Hypothalamus (tissue), 51 donors: ENCODE results near the gene ADRA2A.

ENCODE experiments used
- DNase-seq, 51 donors: peaks; one replicate each; lab custom pipeline; 2025; lab: John Stamatoyannopoulos, UW

Gene ADRA2A

DNA sequence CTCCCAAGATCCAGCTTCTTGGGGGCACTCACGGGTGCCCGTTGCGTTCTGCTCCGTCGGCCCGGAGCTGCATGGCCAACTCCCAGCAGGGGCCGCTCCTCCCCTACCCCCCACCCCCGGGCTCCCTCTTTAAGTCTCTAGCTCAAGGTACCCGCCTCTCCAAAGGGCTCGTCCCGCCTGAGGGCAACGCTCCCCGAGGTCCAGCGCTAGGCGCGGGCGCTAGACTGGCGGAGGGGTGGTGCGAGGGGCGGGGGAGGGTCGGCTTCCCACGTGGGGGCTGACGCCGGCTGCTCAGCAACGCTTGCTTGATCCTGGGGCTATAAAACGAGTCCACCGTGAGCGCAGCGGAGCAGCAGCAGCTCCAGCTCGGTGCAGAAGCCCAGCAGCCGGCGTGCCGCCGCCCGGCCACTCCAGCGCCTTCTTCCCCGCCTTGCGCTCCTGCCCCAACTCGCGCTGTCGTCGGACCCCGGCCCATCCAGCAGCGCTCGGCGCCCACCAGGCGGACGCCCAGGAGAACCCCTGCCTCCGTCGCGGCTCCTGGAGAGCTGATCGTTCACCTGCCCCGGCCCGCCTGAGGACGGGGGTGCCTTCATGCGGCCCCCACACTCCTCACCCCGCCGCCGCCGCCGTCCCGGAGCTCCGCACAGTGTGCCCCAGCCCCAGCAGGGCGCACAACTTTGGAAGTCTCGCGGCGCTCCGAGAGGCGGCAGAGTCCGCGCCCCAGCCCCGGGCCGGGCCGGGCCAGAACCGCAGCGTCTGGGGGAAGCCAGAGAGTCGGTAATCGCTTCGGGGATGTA, at the start of gene ADRA2A:
TSS of gene ADRA2A (plus strand) at position 348 of the 797 bp plus-strand sequence. CDS start 968 bp downstream, outside the sequence.
- peak in 28 of 51 donors; percentile 5 to 69 (median 36) for DNase-seq

DNA sequence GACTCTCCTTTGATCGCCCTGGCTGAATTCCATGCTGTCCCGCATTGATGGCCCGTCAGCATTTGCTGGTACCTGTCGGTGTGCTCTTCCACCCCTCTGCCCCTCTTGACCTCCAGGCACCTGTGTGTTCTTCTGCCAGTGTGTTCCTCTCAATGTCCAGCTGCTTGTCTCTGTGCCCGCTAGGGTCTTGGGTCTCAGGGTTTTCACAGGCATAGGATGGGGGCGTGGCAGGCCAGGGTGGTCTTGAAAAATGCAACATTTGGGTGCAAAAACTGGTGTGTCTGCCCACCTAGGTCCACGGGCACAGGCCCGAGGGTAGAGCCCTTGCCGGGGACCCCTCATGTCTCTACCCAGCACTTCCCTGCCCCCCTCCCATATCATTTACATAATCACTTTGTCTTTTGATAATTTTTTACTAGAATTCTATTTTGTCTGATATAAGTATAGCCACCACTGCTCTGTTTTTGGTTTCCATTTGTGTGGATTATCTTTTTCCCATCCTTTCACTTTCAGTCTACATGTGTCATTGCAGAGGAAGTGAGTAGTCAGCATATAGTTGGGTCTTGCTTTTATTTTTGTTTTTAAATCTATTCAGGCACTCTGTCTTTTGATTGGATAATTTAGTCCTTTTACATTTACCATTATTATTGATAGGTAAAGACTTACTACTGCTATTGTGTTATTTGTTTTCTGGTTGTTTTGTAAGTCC, 46.6 kb upstream of the ADRA2A start:
- no peak for DNase-seq

DNA sequence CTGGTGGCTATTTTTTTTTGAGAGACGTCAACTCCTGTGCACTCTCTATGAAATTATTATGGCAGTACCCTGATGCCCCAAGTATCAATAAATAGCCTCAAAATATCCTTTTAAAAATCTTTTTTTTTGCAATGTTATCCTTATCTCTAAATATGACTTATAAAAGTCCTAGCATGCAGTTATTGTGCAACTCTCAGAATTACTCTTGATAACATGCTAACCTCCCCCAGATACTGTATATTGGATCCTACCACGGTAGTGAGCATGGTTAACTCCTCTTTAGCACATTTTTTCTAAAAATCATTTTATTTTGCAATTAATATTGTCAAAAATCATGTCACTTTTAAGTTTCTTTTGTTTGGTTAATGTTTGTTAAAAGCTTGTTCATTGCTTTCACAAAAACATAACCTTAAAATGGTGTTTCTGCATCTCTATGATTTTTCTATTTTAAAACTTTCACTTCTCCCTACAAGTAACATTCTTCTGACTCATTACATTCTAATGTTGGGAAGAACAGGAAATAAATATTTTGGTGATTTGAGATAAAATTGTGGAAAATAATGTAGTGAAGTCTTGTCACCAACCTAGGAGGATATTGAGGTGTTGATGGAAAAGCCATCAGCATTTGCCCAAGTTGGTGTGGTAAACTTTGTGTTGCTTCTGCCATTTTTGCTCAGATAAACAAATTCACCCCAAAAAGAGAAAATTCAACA, 42.1 kb upstream of the ADRA2A start:
- no peak for DNase-seq

DNA sequence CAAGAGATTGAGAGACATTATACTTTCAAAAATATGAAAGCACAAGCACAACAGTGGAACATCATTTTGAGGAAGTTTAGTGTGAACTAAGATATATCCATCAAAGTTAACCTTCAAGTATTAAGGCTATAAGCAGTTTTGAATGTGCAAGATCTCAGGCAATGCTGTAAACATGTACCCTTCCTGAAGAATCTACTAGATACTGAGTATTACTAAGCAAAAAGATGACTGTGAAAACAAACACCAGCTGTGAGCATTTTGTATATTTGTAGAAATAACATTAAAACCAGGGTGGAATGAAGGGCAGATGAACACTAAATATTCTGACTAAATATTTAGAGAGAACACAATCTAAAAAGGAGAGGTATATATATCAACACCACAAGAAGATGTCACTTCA, 41.3 kb upstream of the ADRA2A start:
- no peak for DNase-seq

DNA sequence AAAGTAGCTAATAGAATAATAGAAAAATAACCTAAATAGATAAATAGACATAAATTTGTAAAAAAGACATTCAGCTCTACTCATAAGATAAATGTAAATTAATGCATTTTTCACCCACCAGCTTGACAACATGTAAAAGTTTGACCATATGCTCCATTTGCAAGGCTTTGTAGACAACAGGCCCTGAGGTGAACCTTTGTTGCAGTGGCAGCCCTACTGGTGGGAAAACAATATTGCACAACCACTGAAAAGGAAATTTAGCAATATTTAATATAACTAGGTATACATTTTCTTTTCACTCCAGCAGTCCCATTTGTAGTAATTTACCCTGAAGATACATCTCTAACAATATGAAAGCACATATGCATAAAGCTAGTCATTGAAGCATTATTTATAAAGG, 39.0 kb upstream of the ADRA2A start:
- no peak for DNase-seq

DNA sequence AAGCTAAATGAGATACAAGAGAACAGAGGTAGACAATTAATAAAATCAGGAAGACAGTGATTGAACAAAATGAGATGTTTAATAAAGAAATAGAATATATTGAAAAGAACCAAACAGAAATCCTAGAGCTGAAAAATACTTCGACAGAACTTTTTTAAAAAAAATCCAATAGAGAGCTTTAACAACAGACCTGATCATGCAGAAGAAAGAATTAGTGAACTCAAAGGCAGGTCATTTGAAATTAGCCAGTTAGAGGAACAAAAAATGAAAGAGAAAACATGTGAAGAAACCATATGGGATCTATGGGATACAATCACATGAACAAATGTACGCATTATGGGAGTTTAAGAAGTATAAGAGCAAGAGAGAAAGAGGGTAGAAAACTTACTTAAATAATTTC, 37.3 kb upstream of the ADRA2A start:
- DNase-seq: no peak

DNA sequence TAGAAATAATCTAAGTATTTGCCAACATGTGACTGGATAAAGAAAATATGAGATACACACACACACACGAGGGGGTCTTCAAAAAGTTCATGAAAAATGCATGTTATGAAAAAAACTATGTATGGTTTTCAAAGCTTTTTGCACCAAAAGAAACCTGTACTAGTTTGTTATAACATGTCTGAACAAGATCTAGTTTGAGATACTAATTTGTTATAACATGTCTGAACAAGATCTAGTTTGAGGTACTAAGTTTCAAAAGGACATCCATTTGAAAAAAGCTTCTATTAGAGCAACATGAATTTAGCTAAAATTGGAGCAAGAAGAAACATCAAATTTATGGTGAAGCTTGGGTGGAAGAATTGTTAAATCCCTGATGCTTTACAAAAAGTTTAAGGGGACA, 19.8 kb upstream of the ADRA2A start:
- no peak for DNase-seq

DNA sequence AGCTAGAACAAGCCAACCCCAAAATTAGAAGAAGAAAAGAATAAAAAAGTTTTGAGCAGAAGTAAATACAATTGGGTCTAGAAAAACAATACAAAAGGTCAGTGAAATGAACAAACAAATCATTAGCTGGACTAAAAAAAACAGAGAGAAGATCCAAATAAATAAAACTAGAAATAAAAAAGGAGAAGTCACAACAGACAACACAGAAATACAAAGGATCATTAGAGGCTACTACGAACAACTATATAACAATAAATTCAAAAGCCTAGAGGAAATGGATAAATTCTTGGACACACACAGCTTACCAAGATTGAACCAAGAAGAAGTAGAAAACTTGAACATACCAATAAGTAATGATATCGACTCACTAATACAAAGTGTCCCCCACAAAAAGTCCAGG, 13.4 kb upstream of the ADRA2A start:
- no peak for DNase-seq

DNA sequence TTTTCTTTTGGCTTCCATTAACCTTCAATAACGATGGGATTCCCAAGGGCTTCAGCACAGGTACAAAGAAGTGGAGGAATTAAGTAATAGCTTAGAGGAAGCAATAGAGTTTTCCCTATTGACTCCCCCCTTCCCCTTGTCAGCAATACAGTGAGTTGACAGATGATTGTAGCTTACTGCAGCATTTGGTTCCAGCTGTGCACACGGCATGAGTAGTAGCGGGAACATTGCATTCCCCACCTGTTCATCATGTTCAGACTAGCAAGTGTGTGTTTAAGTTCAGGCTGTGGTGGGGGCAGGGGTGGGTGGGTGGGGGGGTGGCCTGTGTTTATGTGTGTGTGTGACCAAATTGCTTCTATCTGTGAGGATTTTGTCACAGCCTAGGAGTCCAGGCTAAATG, 4.6 kb upstream of the ADRA2A start:
- DNase-seq: no peak

DNA sequence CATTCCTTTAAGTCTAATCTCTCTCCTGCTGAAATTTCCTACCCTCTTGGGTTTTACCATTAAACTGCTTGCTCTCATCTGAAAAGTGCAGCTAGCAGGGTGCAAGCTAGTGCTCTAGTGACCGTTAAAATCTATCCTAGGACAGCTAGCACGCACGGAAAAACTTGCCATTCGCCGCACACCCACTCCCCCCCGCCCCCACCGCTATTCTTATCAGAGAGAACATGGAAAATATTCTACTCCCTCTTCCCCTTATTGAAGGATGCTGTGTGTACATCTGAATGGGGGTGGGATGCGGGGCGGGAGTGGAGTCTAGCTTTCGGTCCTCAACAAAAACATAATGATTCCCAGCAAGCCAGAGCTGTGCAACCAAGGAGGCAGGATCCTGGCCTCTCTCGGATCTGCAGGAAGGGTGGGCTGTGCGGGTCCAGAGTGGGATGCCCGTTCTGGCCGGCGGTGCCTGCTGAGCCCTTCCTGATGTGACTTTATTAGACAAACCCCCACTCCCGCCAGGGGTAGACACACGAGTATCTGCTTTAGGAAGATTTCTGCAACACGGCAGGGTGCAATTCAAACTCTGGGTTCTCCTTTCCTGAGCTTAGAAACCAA, 1.1 kb upstream of the ADRA2A start:
- no peak for DNase-seq

DNA sequence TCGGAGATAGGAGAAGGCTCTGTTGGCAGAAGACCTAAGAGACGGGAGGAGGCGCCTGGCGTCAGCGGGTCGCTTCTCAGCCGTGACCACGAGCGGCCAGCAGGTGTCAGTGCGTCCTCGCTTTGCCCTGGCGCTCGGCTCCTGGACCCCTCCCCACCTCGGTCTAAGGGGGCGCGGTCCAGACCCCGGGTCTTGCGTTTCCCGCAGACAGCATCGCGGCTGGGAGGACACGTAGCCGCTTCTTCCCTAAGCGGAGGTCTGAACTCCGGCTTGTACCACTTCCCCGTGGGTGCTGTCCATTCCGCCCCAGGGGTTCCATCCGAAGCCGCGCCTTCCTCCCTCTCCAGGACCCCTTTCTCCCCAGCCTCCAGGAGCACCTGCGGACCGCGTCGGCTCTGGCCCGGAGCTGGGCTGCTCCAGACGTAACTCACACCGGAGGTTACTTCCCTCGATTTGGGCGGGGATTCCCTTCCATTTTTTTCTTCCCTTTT, 593 bp upstream of the ADRA2A start:
- peak in 39 of 51 donors; percentile 11 to 78 (median 51) for DNase-seq

DNA sequence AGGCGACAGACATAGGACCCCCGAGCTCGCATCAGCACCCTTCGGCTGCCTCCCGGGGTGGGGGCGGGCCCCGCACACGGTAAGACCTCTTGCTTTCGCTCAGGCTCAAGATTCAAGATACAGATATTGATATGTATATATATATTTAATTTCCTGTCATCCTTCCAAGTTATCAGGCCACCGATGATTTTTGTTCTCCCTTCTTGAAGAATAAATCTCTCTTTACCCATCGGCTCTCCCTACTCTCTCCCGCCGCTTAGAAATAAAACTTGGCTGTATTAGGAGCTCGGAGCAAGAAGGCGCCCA, 603 bp downstream of the ADRA2A start:
- no peak for DNase-seq

DNA sequence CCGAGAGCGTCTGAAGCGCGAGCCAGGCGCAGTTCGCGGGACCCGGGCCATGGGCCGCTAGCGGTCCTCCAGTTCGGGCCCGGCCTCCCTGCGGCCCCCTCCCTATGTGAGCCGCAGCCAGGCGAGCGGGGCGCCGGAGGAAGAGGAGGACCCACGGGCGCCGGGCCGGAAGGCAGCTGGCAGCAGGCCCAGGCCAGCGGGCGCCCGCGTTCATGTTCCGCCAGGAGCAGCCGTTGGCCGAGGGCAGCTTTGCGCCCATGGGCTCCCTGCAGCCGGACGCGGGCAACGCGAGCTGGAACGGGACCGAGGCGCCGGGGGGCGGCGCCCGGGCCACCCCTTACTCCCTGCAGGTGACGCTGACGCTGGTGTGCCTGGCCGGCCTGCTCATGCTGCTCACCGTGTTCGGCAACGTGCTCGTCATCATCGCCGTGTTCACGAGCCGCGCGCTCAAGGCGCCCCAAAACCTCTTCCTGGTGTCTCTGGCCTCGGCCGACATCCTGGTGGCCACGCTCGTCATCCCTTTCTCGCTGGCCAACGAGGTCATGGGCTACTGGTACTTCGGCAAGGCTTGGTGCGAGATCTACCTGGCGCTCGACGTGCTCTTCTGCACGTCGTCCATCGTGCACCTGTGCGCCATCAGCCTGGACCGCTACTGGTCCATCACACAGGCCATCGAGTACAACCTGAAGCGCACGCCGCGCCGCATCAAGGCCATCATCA, 1.1 kb downstream of the ADRA2A start:
- DNase-seq: peak in 3 of 51 donors; percentile 6 to 31 (median 13)

DNA sequence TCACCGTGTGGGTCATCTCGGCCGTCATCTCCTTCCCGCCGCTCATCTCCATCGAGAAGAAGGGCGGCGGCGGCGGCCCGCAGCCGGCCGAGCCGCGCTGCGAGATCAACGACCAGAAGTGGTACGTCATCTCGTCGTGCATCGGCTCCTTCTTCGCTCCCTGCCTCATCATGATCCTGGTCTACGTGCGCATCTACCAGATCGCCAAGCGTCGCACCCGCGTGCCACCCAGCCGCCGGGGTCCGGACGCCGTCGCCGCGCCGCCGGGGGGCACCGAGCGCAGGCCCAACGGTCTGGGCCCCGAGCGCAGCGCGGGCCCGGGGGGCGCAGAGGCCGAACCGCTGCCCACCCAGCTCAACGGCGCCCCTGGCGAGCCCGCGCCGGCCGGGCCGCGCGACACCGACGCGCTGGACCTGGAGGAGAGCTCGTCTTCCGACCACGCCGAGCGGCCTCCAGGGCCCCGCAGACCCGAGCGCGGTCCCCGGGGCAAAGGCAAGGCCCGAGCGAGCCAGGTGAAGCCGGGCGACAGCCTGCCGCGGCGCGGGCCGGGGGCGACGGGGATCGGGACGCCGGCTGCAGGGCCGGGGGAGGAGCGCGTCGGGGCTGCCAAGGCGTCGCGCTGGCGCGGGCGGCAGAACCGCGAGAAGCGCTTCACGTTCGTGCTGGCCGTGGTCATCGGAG, 1.8 kb downstream of the ADRA2A start:
- DNase-seq: no peak

DNA sequence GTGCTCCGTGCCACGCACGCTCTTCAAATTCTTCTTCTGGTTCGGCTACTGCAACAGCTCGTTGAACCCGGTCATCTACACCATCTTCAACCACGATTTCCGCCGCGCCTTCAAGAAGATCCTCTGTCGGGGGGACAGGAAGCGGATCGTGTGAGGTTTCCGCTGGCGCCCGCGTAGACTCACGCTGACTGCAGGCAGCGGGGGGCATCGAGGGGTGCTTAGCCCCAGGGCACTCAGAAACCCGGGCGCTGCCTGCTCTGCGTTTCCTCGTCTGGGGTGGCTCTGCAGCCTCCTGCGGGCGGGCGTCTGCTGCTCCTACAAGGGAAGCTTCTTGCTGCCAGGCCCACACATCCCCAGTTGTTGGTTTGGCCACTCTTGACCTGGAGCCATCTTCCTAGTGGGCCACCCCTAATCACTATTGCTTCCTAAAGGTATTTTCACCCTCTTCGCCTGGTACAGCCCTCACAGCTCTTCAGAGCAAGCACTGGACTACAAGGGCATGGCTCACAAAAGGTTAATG, 2.5 kb downstream of the ADRA2A start:
- no peak for DNase-seq

DNA sequence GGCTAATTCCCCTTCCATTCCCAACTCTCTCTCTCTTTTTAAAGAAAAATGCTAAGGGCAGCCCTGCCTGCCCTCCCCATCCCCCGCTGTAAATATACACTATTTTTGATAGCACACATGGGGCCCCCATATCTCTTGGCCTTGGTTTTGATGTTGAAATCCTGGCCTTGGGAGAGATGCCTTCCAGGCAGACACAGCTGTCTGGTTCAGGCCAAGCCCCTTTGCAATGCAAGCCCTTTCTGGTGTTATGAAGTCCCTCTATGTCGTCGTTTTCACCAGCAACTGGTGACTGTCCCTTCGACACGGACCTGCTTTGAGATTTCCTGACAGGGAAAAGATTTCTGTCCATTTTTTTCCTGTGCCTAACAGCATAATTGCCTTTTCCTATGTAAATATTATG, 3.0 kb downstream of the ADRA2A start:
- no peak for DNase-seq

DNA sequence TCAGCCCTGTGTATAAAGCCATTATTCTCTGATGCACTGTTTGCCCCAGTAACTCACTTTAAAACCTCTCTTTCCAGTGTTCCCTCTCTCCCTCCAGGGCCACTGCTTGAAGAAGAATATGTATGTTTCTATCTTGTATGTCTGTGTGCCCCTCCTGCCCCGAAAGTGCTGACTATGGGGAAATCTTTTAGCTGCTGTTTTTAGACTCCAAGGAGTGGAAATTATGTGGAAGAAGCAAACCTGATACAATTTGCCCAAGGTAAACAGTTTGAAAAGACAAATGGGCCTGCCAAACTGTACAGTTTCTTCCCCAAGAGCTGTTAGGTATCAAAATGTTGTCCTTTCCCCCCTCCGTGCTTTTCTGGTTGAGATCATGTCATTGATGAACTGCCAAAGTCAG, 3.4 kb downstream of the ADRA2A start:
- no peak for DNase-seq

DNA sequence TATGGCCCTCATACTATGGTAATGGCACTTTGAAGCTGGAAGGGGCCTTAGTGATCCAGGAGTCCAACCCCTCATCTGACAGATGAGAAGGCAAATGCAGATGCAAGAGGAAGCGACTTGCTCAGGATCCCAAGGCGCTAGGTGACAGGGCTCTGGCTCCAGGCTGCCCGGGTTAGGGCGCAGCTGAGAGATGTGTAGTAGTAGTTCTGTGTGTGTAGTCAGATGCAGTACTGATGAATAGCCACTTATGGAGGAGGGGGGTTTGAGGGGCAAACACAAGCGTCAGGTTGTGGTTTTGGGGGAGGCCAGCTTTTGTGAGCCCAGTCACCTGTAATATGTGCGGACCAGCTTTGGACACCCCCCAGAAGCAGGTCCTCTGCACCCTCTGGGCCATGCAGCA, 4.8 kb downstream of the ADRA2A start:
- DNase-seq: no peak

DNA sequence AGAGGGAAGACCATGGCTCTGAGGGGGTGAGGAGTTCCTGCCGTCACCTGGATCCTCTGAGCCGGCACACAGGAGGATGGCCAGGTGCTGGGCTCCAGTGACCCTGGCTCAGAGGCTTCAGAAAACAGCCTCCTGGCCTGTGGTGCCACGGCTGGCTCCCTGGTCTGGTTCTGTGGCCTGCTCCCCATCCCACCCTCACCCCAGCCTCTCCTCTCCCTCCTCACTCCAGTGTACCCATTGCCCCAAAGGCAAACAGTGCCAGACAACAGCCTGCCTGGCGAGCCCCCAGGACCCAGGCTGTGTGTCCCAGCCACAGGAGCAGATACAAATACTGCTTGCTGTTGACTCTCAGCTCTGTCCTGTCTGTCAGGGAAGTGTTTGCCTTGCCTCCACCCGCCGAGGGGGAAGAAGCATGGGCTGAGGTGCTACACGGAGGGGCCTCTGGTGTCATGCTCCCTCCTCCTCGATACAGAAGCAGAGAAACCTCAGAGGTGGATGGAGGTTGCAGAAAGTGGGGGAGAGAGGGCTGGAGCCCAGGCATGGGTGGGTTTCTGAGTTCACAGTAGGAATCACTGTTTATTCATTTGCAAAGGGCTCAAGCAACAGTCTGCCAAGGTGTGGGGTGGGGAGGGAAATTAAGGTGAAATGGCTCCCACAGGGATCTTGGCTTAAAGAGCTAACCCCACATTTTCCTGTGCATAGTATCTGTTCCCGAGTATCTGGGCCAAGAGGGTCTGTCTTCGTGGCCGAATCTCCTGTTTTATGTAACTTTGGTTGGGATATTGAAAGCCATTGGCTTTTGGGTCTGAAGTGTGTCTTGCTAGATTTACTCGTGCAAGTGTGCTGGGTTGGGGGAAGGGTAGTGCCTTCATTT, 5.5 kb downstream of the ADRA2A start:
- DNase-seq: no peak
